Measurements from ENCODE around the gene NCAM1. TPM values are rescaled to one million over a fixed set of nuclear protein-coding genes. Genes with fewer than 3 reads are reported as not detected.

The NCAM1 gene
- total and polyA plus RNA-seq, 9 of the 15 experiments (the other 6 are each of a cell fraction or from before 2014, with no cell fraction given): 0.09 to 0.23 TPM; not detected in 7

- no peak overlapping the region for H3K27ac ChIP-seq (ENCODE audit: extremely low read depth, low read depth, low read length)
- POLR2A ChIA-PET: no interaction called here
- TF ChIP-seq NUFIP1 (IDR thresholded peaks at IDR 0.05; ENCODE audit: partially characterized antibody) (no peak), TARDBP (IDR thresholded peaks at IDR 0.05) (no peak), ZBTB26 (CRISPR knock-in tag; IDR thresholded peaks at IDR 0.05) (no peak), ZNF174 (CRISPR knock-in tag; IDR thresholded peaks at IDR 0.05) (no peak), MAX (CRISPR knock-in tag; IDR thresholded peaks at IDR 0.05) (no peak), ZNF668 (CRISPR knock-in tag; IDR thresholded peaks at IDR 0.05) (no peak), THAP12 (CRISPR knock-in tag; IDR thresholded peaks at IDR 0.05) (no peak), FOXM1 (IDR thresholded peaks at IDR 0.05; ENCODE audit: low read depth) (no peak), FOXM1 (CRISPR knock-in tag; IDR thresholded peaks at IDR 0.05; ENCODE audit: low read depth) (no peak), BRF2 (IDR thresholded peaks at IDR 0.05; ENCODE audit: borderline replicate concordance, insufficient read depth, insufficient read length) (no peak)
- TF ChIP-seq, protein P1, sequence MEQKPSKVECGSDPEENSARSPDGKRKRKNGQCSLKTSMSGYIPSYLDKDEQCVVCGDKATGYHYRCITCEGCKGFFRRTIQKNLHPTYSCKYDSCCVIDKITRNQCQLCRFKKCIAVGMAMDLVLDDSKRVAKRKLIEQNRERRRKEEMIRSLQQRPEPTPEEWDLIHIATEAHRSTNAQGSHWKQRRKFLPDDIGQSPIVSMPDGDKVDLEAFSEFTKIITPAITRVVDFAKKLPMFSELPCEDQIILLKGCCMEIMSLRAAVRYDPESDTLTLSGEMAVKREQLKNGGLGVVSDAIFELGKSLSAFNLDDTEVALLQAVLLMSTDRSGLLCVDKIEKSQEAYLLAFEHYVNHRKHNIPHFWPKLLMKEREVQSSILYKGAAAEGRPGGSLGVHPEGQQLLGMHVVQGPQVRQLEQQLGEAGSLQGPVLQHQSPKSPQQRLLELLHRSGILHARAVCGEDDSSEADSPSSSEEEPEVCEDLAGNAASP (IDR thresholded peaks at IDR 0.05): no peak
- TF ChIP-seq, protein P2, sequence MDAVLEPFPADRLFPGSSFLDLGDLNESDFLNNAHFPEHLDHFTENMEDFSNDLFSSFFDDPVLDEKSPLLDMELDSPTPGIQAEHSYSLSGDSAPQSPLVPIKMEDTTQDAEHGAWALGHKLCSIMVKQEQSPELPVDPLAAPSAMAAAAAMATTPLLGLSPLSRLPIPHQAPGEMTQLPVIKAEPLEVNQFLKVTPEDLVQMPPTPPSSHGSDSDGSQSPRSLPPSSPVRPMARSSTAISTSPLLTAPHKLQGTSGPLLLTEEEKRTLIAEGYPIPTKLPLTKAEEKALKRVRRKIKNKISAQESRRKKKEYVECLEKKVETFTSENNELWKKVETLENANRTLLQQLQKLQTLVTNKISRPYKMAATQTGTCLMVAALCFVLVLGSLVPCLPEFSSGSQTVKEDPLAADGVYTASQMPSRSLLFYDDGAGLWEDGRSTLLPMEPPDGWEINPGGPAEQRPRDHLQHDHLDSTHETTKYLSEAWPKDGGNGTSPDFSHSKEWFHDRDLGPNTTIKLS (IDR thresholded peaks at IDR 0.05; ENCODE audit: borderline replicate concordance, low read depth): no peak
- TF ChIP-seq, protein P3, sequence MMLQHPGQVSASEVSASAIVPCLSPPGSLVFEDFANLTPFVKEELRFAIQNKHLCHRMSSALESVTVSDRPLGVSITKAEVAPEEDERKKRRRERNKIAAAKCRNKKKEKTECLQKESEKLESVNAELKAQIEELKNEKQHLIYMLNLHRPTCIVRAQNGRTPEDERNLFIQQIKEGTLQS (IDR thresholded peaks at IDR 0.05): no peak
- TF ChIP-seq, protein P3 (CRISPR knock-in tag; conservative IDR thresholded peaks at IDR 0.05): no peak
Measured at GRCh38 chr11:113243696-113244095, 282.5 kb downstream of the NCAM1 start.

More at GRCh38 chr11:113243696-113244095, 282.5 kb downstream of the NCAM1 start:
- H3K4me2 ChIP-seq (ENCODE audit: insufficient read depth, low read length): no peak overlapping the region
- in situ Hi-C loops (cut with MboI): no loop called here
- ATAC-seq (no peak), DNase-seq (ENCODE audit: extremely low read depth in 1 of 4, low spot score in 3 of 4) (no peak), FAIRE-seq (no peak)
- H3K36me3 ChIP-seq (ENCODE audit: control insufficient read depth, insufficient read depth, low read length): no peaks in the 10 kb centered on the region
- BruUV-seq (replicated peaks): no TSS peak
- 0% methylated on average over 5 of the region's 5 CpGs for WGBS (ENCODE audit: insufficient coverage, low coverage, missing lambda C conversion rate)
- no peak overlapping the region for H3K4me3 ChIP-seq
- H3K9me1 ChIP-seq (ENCODE audit: control insufficient read depth, insufficient read depth, low read length): no peaks in the 10 kb centered on the region
- H3K9me3 ChIP-seq (replicated peaks; ENCODE audit: control insufficient read depth, insufficient read depth, low read depth, low read length): no peaks in the 10 kb centered on the region
- no peaks in the 10 kb centered on the region for H3K79me2 ChIP-seq (ENCODE audit: control insufficient read depth, insufficient read depth, low read length)
- H3K4me1 ChIP-seq (replicated peaks in 1 of 2; ENCODE audit: control insufficient read depth in 2 of 2, insufficient read depth in 2 of 2, low read length in 2 of 2): no peaks in the 10 kb centered on the region
- intact Hi-C loops (cut with micrococcal nuclease): no loop called here
- no peak overlapping the region for H2AFZ ChIP-seq (ENCODE audit: low read depth, low read length)
- H3K27me3 ChIP-seq (ENCODE audit: control insufficient read depth in 2 of 2, insufficient read depth in 2 of 2, low read length in 2 of 2): peaks cover 8 to 44% of the 10 kb centered on the region in 2 experiments; a peak in 3 of 5 replicates
- H4K20me1 ChIP-seq (replicated peaks; ENCODE audit: control insufficient read depth, insufficient read depth, low read length): no peaks in the 10 kb centered on the region
- H3K9ac ChIP-seq (ENCODE audit: insufficient read depth in 1 of 2, low read depth in 2 of 2, low read length in 2 of 2): no peak overlapping the region
- CTCF ChIA-PET (ENCODE audit: low intra/inter-chr PET ratio): no interaction called here

All from K562 (cell line).